K562 (cell line): ENCODE measurements around the gene TRIM68. TPM values are rescaled to one million over a fixed set of nuclear protein-coding genes. Genes with fewer than 3 reads are reported as not detected.

Source experiments
- HINFP ChIP-seq: fragments of 450-650 bp; conservative IDR thresholded peaks from 2 replicates; pipeline ENCODE4 v1.6.1; 2016; ENCODE audit warnings: missing genetic modification characterization, low read depth, mild to moderate bottlenecking, control low read depth, missing compliant biosample characterization
- IRF9 ChIP-seq: fragments of 450-650 bp; IDR thresholded peaks from 2 replicates; pipeline ENCODE4 v1.6.1; 2016; ENCODE audit warnings: missing biosample characterization, missing genetic modification characterization
- MAZ ChIP-seq, 2 experiments: fragments of 450-650 bp in 1 of 2; sonication (generic) in 1 of 2; formaldehyde crosslinking; IDR thresholded peaks in 1 of 2; conservative IDR thresholded peaks in 1 of 2; 2 replicates each; pipeline versions ENCODE4 v1.4.0 to v1.5.0; 2020; ENCODE audit warnings: mild to moderate bottlenecking in 1 of 2, missing genetic modification reagents in 1 of 2
- NFIC ChIP-seq: fragments of 450-650 bp; IDR thresholded peaks from 2 replicates; pipeline ENCODE4 v1.6.1; 2017; ENCODE audit warnings: mild to moderate bottlenecking, inconsistent platforms
- NR4A1 ChIP-seq, 2 experiments: fragments of 250-450 bp in 1 of 2; fragments of 450-650 bp in 1 of 2; sonication (Bioruptor Pico) in 1 of 2; IDR thresholded peaks; 2 replicates each; pipeline versions ENCODE4 v1.4.0 to v1.6.1; 2016 to 2020; ENCODE audit warnings: mild to moderate bottlenecking in 2 of 2, missing compliant biosample characterization in 1 of 2, missing genetic modification characterization in 1 of 2, moderate library complexity in 1 of 2
- POLR2AphosphoS5 ChIP-seq: IDR thresholded peaks from 2 replicates; pipeline ENCODE4 v1.6.1; 2011; ENCODE audit warnings: mild to moderate bottlenecking, low read depth, low read length, moderate library complexity; ENCODE audit not compliant: control insufficient read depth, insufficient read depth
- PPARD ChIP-seq: fragments of 250-450 bp; sonication (Bioruptor Pico); IDR thresholded peaks from 2 replicates; pipeline ENCODE4 v1.8.0; 2022; ENCODE audit warnings: inconsistent platforms, mild to moderate bottlenecking, moderate library complexity
- RAD21 ChIP-seq, 2 experiments: fragments of 250-450 bp in 1 of 2; fragments of 450-650 bp in 1 of 2; sonication (Bioruptor Pico) in 1 of 2; formaldehyde crosslinking in 1 of 2; IDR thresholded peaks in 1 of 2; conservative IDR thresholded peaks in 1 of 2; 2 replicates each; pipeline versions ENCODE4 v1.4.0 to v1.8.0; 2020 to 2022; ENCODE audit warnings: mild to moderate bottlenecking in 2 of 2, moderate library complexity in 1 of 2
- SNAPC5 ChIP-seq: fragments of 250-450 bp; sonication (Bioruptor Pico); IDR thresholded peaks from 2 replicates; pipeline ENCODE4 v1.8.0; 2021; ENCODE audit warnings: moderate library complexity, mild to moderate bottlenecking, inconsistent platforms
- TAF7 ChIP-seq: fragments of 450-650 bp; IDR thresholded peaks from 2 replicates; pipeline ENCODE4 v1.6.1; 2016; ENCODE audit warnings: missing genetic modification characterization, missing compliant biosample characterization
- TBL1XR1 ChIP-seq, 2 experiments: IDR thresholded peaks; 2 replicates each; pipeline ENCODE4 v1.6.1; 2012; ENCODE audit warnings: improper control_type of control experiment in 2 of 2, low read length in 2 of 2, mild to moderate bottlenecking in 1 of 2
- TEAD2 ChIP-seq: fragments of 450-650 bp; IDR thresholded peaks from 2 replicates; pipeline ENCODE4 v1.6.1; 2016; ENCODE audit warnings: missing genetic modification characterization, control low read depth, missing compliant biosample characterization
- ZC3H8 ChIP-seq: fragments of 450-650 bp; IDR thresholded peaks from 2 replicates; pipeline ENCODE4 v1.6.1; 2017
- ZFP91 ChIP-seq: sonication (generic); formaldehyde crosslinking; IDR thresholded peaks from 2 replicates; pipeline ENCODE4 v1.8.0; 2022; ENCODE audit warnings: mild to moderate bottlenecking, missing genetic modification reagents
- ZNF280B ChIP-seq: fragments of 250-450 bp; sonication (Bioruptor Pico); IDR thresholded peaks from 2 replicates; pipeline ENCODE4 v1.5.1; 2021; ENCODE audit warnings: mild to moderate bottlenecking
- ZNF354B ChIP-seq: fragments of 250-450 bp; sonication (Bioruptor Pico); IDR thresholded peaks from 2 replicates; pipeline ENCODE4 v1.4.0; 2020
- ZNF408 ChIP-seq: fragments of 250-450 bp; sonication (Bioruptor Pico); IDR thresholded peaks from 2 replicates; pipeline ENCODE4 v1.4.0; 2020; ENCODE audit warnings: low read depth, mild to moderate bottlenecking, moderate library complexity
- ZNF512 ChIP-seq: IDR thresholded peaks from 2 replicates; pipeline ENCODE4 v1.6.1; 2016; ENCODE audit warnings: missing genetic modification characterization, missing compliant biosample characterization
- ZNF584 ChIP-seq: fragments of 200-800 bp; sonication (Bioruptor generic); IDR thresholded peaks from 2 replicates; pipeline ENCODE4 v1.6.1; 2016; ENCODE audit warnings: low read depth, mild to moderate bottlenecking, missing genetic modification characterization, missing compliant biosample characterization
- polyA plus RNA-seq, 8 experiments: library from polyadenylated mRNA; depleted of rRNA in 4 of 8; stranded (reverse) in 5 of 8; unstranded in 3 of 8; fragments of >200 nt; fragmentation: Nextera tagmentation in 2 of 8; fragmentation: Illumina TruSeq in 1 of 8; extraction: Ambion mirVana in 2 of 8; extraction: Trizol in 1 of 8; gene quantifications; 2 replicates each; pipeline versions ENCODE4 v1.2.1 to v1.2.3, GENCODE V29; 2011 to 2014; ENCODE audit warnings: inconsistent platforms in 1 of 8, missing spikeins in 1 of 8
- total RNA-seq, 7 experiments: library from RNA; depleted of rRNA in 6 of 7; stranded (reverse); fragments of >200 nt in 6 of 7; fragmentation: Illumina TruSeq in 2 of 7; extraction: Trizol in 2 of 7; gene quantifications; 2 replicates each; pipeline versions ENCODE4 v1.2.1 to v1.2.3, GENCODE V29; 2011 to 2021; ENCODE audit warnings: low replicate concordance in 1 of 7

The TRIM68 gene
- total and polyA plus RNA-seq, 9 of the 15 experiments (the other 6 are each of a cell fraction or from before 2014, with no cell fraction given): 5.2 to 10.9 (median 7.9) TPM

- TF ChIP-seq ZNF280B (CRISPR knock-in tag): no peak
- TF ChIP-seq NFIC: peak; percentile 78
- TF ChIP-seq TEAD2: no peak
- no peak for TF ChIP-seq PPARD
- TF ChIP-seq ZNF584: no peak
- TF ChIP-seq MAZ (CRISPR knock-in tag; conservative IDR thresholded peaks at IDR 0.05 in 1 of 2, IDR thresholded peaks at IDR 0.05 in 1 of 2): peak; percentile 65 to 69; a peak in 3 of 4 replicates
- TF ChIP-seq ZC3H8: no peak
- no peak for TF ChIP-seq NR4A1 (CRISPR knock-in tag; IDR thresholded peaks at IDR 0.05)
- no peak for TF ChIP-seq NR4A1 (tag; IDR thresholded peaks at IDR 0.05)
- no peak for TF ChIP-seq TAF7 (tag)
- no peak for TF ChIP-seq ZFP91 (CRISPR knock-in tag)
- no peak for TF ChIP-seq ZNF512 (tag)
- no peak for TF ChIP-seq ZNF408 (CRISPR knock-in tag)
- no peak for TF ChIP-seq POLR2AphosphoS5
- no peak for TF ChIP-seq RAD21 (CRISPR knock-in tag; conservative IDR thresholded peaks at IDR 0.05 in 1 of 2, IDR thresholded peaks at IDR 0.05 in 1 of 2)
- TF ChIP-seq IRF9: no peak
- no peak for TF ChIP-seq TBL1XR1 (IDR thresholded peaks at IDR 0.05; ENCODE audit: low read length in 2 of 2)
- TF ChIP-seq SNAPC5: no peak
- no peak for TF ChIP-seq HINFP (tag)
- no peak; the same call in 1 of the 2 replicates for TF ChIP-seq ZNF354B (CRISPR knock-in tag)
These were observed at the start of gene TRIM68 (continued) for GRCh38 chr11:4607781-4608666.
